HepG2 (cell line): ENCODE measurements around the gene SRSF12. TPM values are rescaled to one million over a fixed set of nuclear protein-coding genes. Genes with fewer than 3 reads are reported as not detected.

ENCODE experiments used
- CREM ChIP-seq, 2 experiments: sonication (generic) in 1 of 2; formaldehyde crosslinking in 1 of 2; IDR thresholded peaks; 2 replicates each; pipeline versions ENCODE4 v1.4.0 to v1.6.1; 2016 to 2020; ENCODE audit warnings: antibody characterized with exemption in 1 of 2, mild to moderate bottlenecking in 1 of 2, missing genetic modification reagents in 1 of 2
- EP300 ChIP-seq, 3 experiments: sonication (generic) in 1 of 3; formaldehyde crosslinking in 1 of 3; IDR thresholded peaks; 2 replicates each; pipeline versions ENCODE4 v1.5.1 to v1.6.1; 2011 to 2020; ENCODE audit warnings: low read depth in 2 of 3, low read length in 2 of 3, borderline replicate concordance in 1 of 3, improper control_type of control experiment in 1 of 3, mild to moderate bottlenecking in 1 of 3, missing genetic modification reagents in 1 of 3, moderate library complexity in 1 of 3
- FOXA3 ChIP-seq: IDR thresholded peaks from 2 replicates; pipeline ENCODE4 v1.6.1; 2016; ENCODE audit warnings: missing genetic modification reagents, missing compliant biosample characterization
- FOXJ3 ChIP-seq: sonication (generic); formaldehyde crosslinking; IDR thresholded peaks from 2 replicates; pipeline ENCODE4 v1.4.0; 2020; ENCODE audit warnings: missing genetic modification reagents, mild to moderate bottlenecking, borderline replicate concordance
- GATAD2A ChIP-seq: IDR thresholded peaks from 2 replicates; pipeline ENCODE4 v1.6.1; 2016
- HMG20A ChIP-seq: IDR thresholded peaks from 2 replicates; pipeline ENCODE4 v1.6.1; 2016; ENCODE audit warnings: borderline replicate concordance
- ISL2 ChIP-seq: sonication (generic); formaldehyde crosslinking; IDR thresholded peaks from 2 replicates; pipeline ENCODE4 v1.5.0; 2020; ENCODE audit warnings: missing genetic modification reagents
- KDM6A ChIP-seq: IDR thresholded peaks from 2 replicates; pipeline ENCODE4 v1.6.1; 2016; ENCODE audit warnings: low read depth
- LCORL ChIP-seq, 2 experiments: fragments of 450-650 bp in 1 of 2; sonication (generic) in 1 of 2; formaldehyde crosslinking in 1 of 2; IDR thresholded peaks; 2 replicates each; pipeline versions ENCODE4 v1.5.0 to v1.6.1; 2017 to 2020; ENCODE audit warnings: antibody characterized with exemption in 1 of 2, missing genetic modification reagents in 1 of 2
- NCOA2 ChIP-seq: sonication (generic); formaldehyde crosslinking; IDR thresholded peaks from 2 replicates; pipeline ENCODE4 v1.8.0; 2022; ENCODE audit warnings: inconsistent platforms
- NFYB ChIP-seq: sonication (generic); formaldehyde crosslinking; IDR thresholded peaks from 2 replicates; pipeline ENCODE4 v1.4.0; 2020; ENCODE audit warnings: missing genetic modification reagents
- PHF21A ChIP-seq: sonication (generic); formaldehyde crosslinking; IDR thresholded peaks from 2 replicates; pipeline ENCODE4 v1.5.0; 2020; ENCODE audit warnings: mild to moderate bottlenecking, missing genetic modification reagents
- POGZ ChIP-seq: sonication (generic); formaldehyde crosslinking; IDR thresholded peaks from 2 replicates; pipeline ENCODE4 v1.4.0; 2020; ENCODE audit warnings: mild to moderate bottlenecking, missing genetic modification reagents
- PTBP1 ChIP-seq: fragments of 200-400 bp; formaldehyde crosslinking; IDR thresholded peaks from 2 replicates; pipeline ENCODE4 v1.6.1; 2018; ENCODE audit warnings: low read length, low read depth; ENCODE audit not compliant: poor library complexity, severe bottlenecking
- ZFP36L1 ChIP-seq: sonication (generic); formaldehyde crosslinking; IDR thresholded peaks from 2 replicates; pipeline ENCODE4 v1.8.0; 2022; ENCODE audit warnings: mild to moderate bottlenecking, missing genetic modification reagents, moderate library complexity
- ZMYM4 ChIP-seq: sonication (generic); formaldehyde crosslinking; IDR thresholded peaks from 2 replicates; pipeline ENCODE4 v1.8.1; 2023; ENCODE audit warnings: mild to moderate bottlenecking, missing genetic modification reagents
- ZNF382 ChIP-seq: sonication (generic); formaldehyde crosslinking; IDR thresholded peaks from 2 replicates; pipeline ENCODE4 v1.5.0; 2020; ENCODE audit warnings: missing genetic modification reagents, mild to moderate bottlenecking, borderline replicate concordance
- ZNF652 ChIP-seq: IDR thresholded peaks from 2 replicates; pipeline ENCODE4 v1.6.1; 2016; ENCODE audit warnings: low read depth, borderline replicate concordance
- polyA plus RNA-seq, 8 experiments: library from polyadenylated mRNA; depleted of rRNA in 3 of 8; stranded (reverse) in 7 of 8; unstranded in 1 of 8; fragments of >200 nt; fragmentation: Illumina TruSeq in 4 of 8; extraction: Trizol in 4 of 8; gene quantifications; 2 replicates each; pipeline versions ENCODE4 v1.2.1 to v1.2.3, GENCODE V29; 2011 to 2016; ENCODE audit warnings: low read depth in 4 of 8, missing spikeins in 1 of 8, mixed read lengths in 1 of 8; ENCODE audit not compliant: insufficient read depth in 1 of 8
- total RNA-seq, 5 experiments: library from RNA; depleted of rRNA; stranded (reverse); fragments of >200 nt; fragmentation: Illumina TruSeq; extraction: Trizol; gene quantifications; 2 replicates each; pipeline ENCODE4 v1.2.3, GENCODE V29; 2016; ENCODE audit warnings: low read depth in 1 of 5
- TF ChIP-seq, protein P1 (sequence below): IDR thresholded peaks from 2 replicates; pipeline ENCODE4 v1.6.1; 2012; ENCODE audit warnings: low read depth, low read length, improper control_type of control experiment
- TF ChIP-seq, protein P2 (sequence below): IDR thresholded peaks from 2 replicates; pipeline ENCODE4 v1.4.0; 2020; ENCODE audit warnings: mild to moderate bottlenecking, missing genetic modification reagents
- TF ChIP-seq, protein P3 (sequence below): IDR thresholded peaks from 2 replicates; pipeline ENCODE4 v1.6.1; 2016; ENCODE audit warnings: missing genetic modification reagents, missing compliant biosample characterization

Gene SRSF12
- total and polyA plus RNA-seq, 2 of the 13 experiments (the other 11 are each of a cell fraction or from before 2014, with no cell fraction given): 1.7 to 1.9 TPM

DNA sequence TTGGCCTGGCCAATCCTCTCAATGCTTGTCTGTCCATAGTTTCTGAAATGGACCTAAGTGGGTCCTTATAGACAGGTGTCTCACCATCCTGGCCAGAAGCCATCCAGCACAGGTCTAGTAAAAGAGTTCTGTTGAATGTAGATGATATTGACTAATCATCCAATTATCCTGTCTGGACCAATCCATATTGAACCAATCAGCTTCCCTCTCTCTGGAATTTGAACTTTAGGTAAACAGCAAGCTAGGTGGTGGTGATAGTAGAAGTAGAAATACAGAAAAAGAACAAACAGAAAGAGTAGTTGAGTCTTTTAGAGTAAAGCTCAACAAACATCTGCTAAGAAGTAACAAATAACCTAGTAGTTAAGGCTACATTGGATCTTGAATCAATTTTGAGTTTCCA is 46.8 kb downstream of the SRSF12 start (continued):
- TF ChIP-seq KDM6A (CRISPR knock-in tag) (peak; percentile 73), NCOA2 (CRISPR knock-in tag) (peak; percentile 42; the same call in 1 of the 2 replicates), LCORL (IDR thresholded peaks at IDR 0.05) (0 out of 2 replicates have a peak, but pooled peaks have one; percentile 25), LCORL (CRISPR knock-in tag; IDR thresholded peaks at IDR 0.05) (no peak), FOXA3 (peak; percentile 94), ZFP36L1 (CRISPR knock-in tag) (no peak), FOXJ3 (CRISPR knock-in tag) (peak; percentile 69; the same call in 1 of the 2 replicates), HMG20A (peak; percentile 49; the same call in 1 of the 2 replicates), ZMYM4 (CRISPR knock-in tag) (peak; percentile 66; the same call in 1 of the 2 replicates), ZNF652 (CRISPR knock-in tag) (no peak), CREM (IDR thresholded peaks at IDR 0.05) (peak; percentile 37; the same call in 1 of the 2 replicates), CREM (CRISPR knock-in tag; IDR thresholded peaks at IDR 0.05) (no peak), PHF21A (CRISPR knock-in tag) (0 out of 2 replicates have a peak, but pooled peaks have one; percentile 38), NFYB (CRISPR knock-in tag) (peak; percentile 74), GATAD2A (CRISPR knock-in tag) (peak; percentile 83), PTBP1 (no peak), EP300 (IDR thresholded peaks at IDR 0.05; ENCODE audit: low read depth in 2 of 2, low read length in 2 of 2) (peak in 1 of 2 experiments; percentile 68; a peak in 1 of 4 replicates), EP300 (CRISPR knock-in tag; IDR thresholded peaks at IDR 0.05; ENCODE audit: borderline replicate concordance) (no peak), POGZ (CRISPR knock-in tag) (peak; percentile 61), ZNF382 (no peak), ISL2 (CRISPR knock-in tag) (peak; percentile 62; the same call in 1 of the 2 replicates)
- TF ChIP-seq, protein P1, sequence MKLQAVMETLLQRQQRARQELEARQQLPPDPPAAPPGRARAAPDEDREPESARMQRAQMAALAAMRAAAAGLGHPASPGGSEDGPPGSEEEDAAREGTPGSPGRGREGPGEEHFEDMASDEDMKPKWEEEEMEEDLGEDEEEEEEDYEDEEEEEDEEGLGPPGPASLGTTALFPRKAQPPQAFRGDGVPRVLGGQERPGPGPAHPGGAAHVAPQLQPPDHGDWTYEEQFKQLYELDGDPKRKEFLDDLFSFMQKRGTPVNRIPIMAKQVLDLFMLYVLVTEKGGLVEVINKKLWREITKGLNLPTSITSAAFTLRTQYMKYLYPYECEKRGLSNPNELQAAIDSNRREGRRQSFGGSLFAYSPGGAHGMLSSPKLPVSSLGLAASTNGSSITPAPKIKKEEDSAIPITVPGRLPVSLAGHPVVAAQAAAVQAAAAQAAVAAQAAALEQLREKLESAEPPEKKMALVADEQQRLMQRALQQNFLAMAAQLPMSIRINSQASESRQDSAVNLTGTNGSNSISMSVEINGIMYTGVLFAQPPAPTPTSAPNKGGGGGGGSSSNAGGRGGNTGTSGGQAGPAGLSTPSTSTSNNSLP: peak; percentile 93
- TF ChIP-seq, protein P2, sequence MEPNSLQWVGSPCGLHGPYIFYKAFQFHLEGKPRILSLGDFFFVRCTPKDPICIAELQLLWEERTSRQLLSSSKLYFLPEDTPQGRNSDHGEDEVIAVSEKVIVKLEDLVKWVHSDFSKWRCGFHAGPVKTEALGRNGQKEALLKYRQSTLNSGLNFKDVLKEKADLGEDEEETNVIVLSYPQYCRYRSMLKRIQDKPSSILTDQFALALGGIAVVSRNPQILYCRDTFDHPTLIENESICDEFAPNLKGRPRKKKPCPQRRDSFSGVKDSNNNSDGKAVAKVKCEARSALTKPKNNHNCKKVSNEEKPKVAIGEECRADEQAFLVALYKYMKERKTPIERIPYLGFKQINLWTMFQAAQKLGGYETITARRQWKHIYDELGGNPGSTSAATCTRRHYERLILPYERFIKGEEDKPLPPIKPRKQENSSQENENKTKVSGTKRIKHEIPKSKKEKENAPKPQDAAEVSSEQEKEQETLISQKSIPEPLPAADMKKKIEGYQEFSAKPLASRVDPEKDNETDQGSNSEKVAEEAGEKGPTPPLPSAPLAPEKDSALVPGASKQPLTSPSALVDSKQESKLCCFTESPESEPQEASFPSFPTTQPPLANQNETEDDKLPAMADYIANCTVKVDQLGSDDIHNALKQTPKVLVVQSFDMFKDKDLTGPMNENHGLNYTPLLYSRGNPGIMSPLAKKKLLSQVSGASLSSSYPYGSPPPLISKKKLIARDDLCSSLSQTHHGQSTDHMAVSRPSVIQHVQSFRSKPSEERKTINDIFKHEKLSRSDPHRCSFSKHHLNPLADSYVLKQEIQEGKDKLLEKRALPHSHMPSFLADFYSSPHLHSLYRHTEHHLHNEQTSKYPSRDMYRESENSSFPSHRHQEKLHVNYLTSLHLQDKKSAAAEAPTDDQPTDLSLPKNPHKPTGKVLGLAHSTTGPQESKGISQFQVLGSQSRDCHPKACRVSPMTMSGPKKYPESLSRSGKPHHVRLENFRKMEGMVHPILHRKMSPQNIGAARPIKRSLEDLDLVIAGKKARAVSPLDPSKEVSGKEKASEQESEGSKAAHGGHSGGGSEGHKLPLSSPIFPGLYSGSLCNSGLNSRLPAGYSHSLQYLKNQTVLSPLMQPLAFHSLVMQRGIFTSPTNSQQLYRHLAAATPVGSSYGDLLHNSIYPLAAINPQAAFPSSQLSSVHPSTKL (CRISPR knock-in tag): peak; percentile 69
- TF ChIP-seq, protein P3, sequence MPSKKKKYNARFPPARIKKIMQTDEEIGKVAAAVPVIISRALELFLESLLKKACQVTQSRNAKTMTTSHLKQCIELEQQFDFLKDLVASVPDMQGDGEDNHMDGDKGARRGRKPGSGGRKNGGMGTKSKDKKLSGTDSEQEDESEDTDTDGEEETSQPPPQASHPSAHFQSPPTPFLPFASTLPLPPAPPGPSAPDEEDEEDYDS (CRISPR knock-in tag): 0 out of 2 replicates have a peak, but pooled peaks have one; percentile 10
